GM23248 (cell line): ENCODE measurements around the gene MEGF11.

Source experiments
- EZH2 ChIP-seq: fragments of 200-600 bp; sonication (generic); IDR thresholded peaks from 2 replicates; pipeline ENCODE4 v1.6.1; 2018; ENCODE audit warnings: antibody characterized with exemption, mild to moderate bottlenecking; ENCODE audit not compliant: insufficient read depth, poor library complexity, severe bottlenecking
- EZH2phosphoT487 ChIP-seq: fragments of 200-600 bp; sonication (generic); IDR thresholded peaks from 2 replicates; pipeline ENCODE4 v1.6.1; 2018; ENCODE audit warnings: antibody characterized with exemption, moderate library complexity, mild to moderate bottlenecking, low read depth; ENCODE audit not compliant: insufficient read depth

GRCh38 chr15:65900488-65900887 is 353.1 kb downstream of the MEGF11 start:
- TF ChIP-seq EZH2 (no peak), EZH2phosphoT487 (no peak)
